SU-DHL-6 (cell line): Measurements from ENCODE around the gene CXXC4.

ENCODE experiments used
- CTCF ChIP-seq: fragments of 200-600 bp; sonication (generic); IDR thresholded peaks from one replicate; pipeline ENCODE4 v1.5.1; 2017; ENCODE audit warnings: antibody characterized with exemption, mild to moderate bottlenecking, low read length, moderate library complexity; ENCODE audit not compliant: insufficient read depth, poor library complexity, severe bottlenecking
- EZH2phosphoT487 ChIP-seq: fragments of 200-600 bp; sonication (generic), shearing (Covaris generic); conservative IDR thresholded peaks from 2 replicates; pipeline ENCODE4 v1.6.1; 2018; ENCODE audit warnings: mild to moderate bottlenecking, antibody characterized with exemption, low read length, moderate library complexity, mixed read lengths

DNA sequence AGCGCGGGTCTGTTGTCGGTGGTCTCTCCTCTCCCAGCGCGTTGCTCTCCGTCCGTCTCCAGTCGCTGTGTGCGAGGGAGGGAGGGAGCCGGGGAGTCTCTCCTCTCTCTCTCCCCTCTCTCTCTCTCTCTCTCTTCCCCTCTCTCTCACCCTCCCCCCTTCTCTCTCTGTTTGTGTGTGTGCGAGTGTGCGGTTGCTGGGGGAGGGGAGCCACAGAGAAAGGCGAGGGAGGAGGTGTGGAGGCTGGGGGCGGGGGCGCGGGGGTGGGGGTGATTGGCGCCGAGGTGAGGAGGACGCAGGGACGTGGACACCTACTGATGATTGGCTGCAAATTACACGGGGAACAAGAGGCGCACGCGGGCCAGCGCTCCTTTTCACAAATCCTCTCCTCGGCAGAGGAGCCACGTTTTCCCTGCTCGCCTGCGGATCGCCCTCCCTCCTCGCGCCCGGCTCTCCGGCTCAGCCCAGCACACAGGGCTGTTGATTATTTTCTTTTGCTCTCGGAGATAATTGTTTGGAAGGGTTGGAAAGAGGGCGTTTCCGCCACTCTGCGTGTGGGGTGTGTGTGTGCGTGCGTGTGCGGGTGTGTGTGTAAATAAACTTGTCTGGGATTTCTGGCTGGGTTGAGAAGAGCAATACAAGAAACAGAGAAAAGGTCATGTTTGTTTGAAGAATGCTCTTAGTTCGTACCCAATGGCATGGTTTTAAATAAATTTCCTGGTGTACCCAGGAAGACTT is at the start of gene CXXC4:
- no peak for TF ChIP-seq CTCF
- TF ChIP-seq EZH2phosphoT487 = no peak
